ENCODE data around the gene IAPP. TPM values are rescaled to one million over a fixed set of nuclear protein-coding genes. Genes with fewer than 3 reads are reported as not detected.
"Not testable (repeated sequence)": the region's sequence is repeated elsewhere in the genome, so short reads cannot be mapped to it uniquely, and the experiment has no call there.

Gene IAPP
- total RNA-seq, 2 experiments from 2014 or later, result not detected

DNA sequence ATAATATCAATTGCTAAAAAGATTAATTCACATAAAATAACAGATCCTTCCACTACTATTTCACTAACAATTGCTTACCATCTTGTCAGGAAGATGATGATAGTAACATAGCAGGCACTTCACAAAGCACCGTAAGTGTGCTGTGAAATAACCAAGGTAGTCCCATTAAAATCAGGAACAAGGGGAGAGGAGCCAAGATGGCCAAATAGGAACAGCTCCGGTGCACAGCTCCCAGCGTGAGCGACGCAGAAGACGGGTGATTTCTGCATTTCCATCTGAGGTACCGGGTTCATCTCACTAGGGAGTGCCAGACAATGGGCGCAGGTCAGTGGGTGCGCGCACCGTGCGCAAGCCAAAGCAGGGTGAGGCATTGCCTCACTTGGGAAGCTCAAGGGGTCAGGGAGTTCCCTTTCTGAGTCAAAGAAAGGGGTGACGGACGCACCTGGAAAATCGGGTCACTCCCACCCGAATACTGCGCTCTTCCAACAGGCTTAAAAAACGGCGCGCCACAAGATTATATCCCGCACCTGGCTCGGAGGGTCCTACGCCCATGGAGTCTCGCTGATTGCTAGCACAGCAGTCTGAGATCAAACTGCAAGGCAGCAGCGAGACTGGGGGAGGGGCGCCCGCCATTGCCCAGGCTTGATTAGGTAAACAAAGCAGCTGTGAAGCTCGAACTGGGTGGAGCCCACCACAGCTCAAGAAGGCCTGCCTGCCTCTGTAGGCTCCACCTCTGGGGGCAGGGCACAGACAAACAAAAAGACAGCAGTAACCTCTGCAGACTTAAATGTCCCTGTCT lies 22.3 kb downstream of the IAPP start:
- H3K4me1 Mint-ChIP-seq (ENCODE audit: low read depth), result peaks cover 12% of the 10 kb centered on the region
- DNase-seq; H3K4me3 Mint-ChIP-seq; H3K36me3 Mint-ChIP-seq (ENCODE audit: low read depth); intact Hi-C loops (cut with micrococcal nuclease); H3K27ac Mint-ChIP-seq; H3K9me3 Mint-ChIP-seq; H3K27me3 Mint-ChIP-seq (ENCODE audit: low read depth): not testable (repeated sequence)
- CTCF ChIA-PET, result interaction anchor here (0.6 kb wide), 1 partner anchor 632 kb away, joined by 3 read pairs; no protein-coding TSS in a partner anchor

DNA sequence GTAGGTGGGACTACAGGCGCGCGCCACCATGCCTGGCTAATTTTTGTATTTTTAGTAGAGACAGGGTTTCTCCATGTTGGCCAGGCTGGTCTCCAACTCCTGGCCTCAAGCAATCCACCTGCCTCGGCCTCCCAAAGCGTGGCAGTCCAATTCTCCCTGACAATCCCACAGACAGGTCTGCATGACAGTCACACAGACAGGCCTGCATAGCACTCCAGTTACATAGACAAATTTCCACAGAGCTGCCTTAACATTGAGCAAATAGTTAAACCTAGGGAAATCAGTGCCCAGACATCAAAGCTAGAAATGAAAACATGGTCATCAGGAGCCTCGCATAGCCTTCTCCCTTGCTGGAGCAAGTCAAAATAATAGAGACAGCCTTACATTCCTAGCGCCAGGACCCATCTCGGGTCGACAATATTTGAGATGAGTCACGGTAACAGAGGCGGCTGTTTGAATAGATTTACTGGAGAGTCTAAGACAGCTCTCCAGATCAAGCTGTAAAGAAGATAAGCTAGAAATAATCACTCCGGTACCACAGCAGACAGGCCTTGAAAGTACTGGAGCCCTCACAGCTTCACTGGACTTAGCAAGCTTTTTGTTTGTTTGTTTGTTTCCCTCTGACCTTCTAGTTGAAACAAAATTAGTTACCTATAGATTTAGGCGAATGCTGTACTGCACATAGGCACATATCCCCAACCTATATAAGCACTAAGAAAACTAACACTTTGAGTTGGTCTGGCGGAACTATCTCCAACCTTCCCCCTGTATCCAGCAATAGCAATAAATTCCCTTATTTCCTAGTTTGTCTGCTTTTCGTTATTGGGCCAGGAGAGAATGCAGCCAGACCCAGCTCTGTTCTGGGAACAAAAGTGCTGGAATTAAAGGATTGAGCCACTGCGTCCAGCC lies 40.9 kb downstream of the IAPP start:
- peaks cover 18% of the 10 kb centered on the region for H3K27me3 Mint-ChIP-seq (ENCODE audit: low read depth)
- no peaks in the 10 kb centered on the region for H3K4me1 Mint-ChIP-seq (ENCODE audit: low read depth)
- intact Hi-C loops (cut with micrococcal nuclease), result loop anchor here (10.0 kb wide), 1 partner anchor 361 kb away; the partner anchor contains the start of gene KCNJ8
- no peak overlapping the region for H3K27ac Mint-ChIP-seq
- no peak overlapping the region for H3K4me3 Mint-ChIP-seq
- no peak for DNase-seq
- H3K36me3 Mint-ChIP-seq (ENCODE audit: low read depth), result no peaks in the 10 kb centered on the region
- no peaks in the 10 kb centered on the region for H3K9me3 Mint-ChIP-seq
- CTCF ChIA-PET, result no interaction called here

DNA sequence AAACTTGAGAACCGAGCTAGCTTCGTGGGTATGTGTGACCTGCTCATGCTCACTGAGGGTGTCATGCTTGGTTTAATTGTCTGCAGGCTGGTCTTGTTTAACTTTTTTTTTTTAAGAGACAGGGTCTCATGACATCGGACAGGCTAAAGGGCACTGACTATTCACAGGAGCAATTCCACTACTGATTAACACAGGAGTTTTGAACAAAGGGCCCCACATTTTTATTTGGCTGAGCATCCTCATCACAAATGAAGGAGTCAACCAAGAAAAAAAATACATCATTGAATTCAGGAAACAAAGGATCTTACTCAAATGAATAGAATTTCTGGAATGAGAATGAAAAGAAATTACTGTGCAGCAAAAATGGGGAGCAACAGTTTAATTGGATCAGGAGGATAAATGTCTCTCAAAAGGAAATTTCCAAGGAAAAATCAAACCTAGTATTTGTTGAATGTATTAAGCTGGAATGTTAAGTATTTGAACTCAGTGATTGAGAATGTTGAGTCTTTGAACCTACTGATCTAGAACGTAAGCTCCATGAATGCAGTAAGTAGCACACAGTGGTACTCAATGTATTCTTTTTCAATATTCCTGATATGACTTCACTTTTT lies 43.9 kb downstream of the IAPP start:
- no peak for DNase-seq
- Mint-ChIP-seq H3K36me3 (ENCODE audit: low read depth) (no peaks in the 10 kb centered on the region), H3K27ac (no peak overlapping the region), H3K4me1 (ENCODE audit: low read depth) (no peaks in the 10 kb centered on the region), H3K27me3 (ENCODE audit: low read depth) (peaks cover 18% of the 10 kb centered on the region), H3K4me3 (no peak overlapping the region), H3K9me3 (no peaks in the 10 kb centered on the region)
- CTCF ChIA-PET, result no interaction called here
- intact Hi-C loops (cut with micrococcal nuclease), result loop anchor here (10.0 kb wide), 1 partner anchor 358 kb away; the partner anchor contains the start of gene KCNJ8

DNA sequence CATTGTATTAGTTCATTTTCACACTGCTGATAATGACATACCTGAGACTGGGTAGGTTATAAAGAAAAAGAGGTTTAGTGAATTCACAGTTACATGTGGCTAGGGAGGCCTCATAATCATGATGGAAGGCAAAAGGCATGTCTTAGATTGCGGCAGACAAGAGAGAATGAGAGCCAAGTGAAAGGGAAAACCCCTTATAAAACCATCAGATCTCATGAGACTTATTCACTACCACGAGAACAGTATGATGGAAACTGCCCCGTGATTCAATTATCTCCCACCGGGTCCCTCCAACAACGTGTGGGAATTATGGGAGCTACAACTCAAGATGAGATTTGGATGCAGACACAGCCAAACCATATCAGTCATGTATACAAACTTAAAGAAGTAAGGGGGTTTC lies 45.7 kb downstream of the IAPP start:
- H3K4me1 Mint-ChIP-seq (ENCODE audit: low read depth); H3K9me3 Mint-ChIP-seq; H3K4me3 Mint-ChIP-seq; DNase-seq; H3K27ac Mint-ChIP-seq; H3K36me3 Mint-ChIP-seq (ENCODE audit: low read depth): not testable (repeated sequence)
- intact Hi-C loops (cut with micrococcal nuclease), result loop anchor here (10.0 kb wide), 1 partner anchor 356 kb away; the partner anchor contains the start of gene KCNJ8
- H3K27me3 Mint-ChIP-seq (ENCODE audit: low read depth), result peaks cover 18% of the 10 kb centered on the region
- CTCF ChIA-PET, result interaction anchor here (1.1 kb wide), 1 partner anchor 11 kb away, joined by 3 read pairs; no protein-coding TSS in a partner anchor

DNA sequence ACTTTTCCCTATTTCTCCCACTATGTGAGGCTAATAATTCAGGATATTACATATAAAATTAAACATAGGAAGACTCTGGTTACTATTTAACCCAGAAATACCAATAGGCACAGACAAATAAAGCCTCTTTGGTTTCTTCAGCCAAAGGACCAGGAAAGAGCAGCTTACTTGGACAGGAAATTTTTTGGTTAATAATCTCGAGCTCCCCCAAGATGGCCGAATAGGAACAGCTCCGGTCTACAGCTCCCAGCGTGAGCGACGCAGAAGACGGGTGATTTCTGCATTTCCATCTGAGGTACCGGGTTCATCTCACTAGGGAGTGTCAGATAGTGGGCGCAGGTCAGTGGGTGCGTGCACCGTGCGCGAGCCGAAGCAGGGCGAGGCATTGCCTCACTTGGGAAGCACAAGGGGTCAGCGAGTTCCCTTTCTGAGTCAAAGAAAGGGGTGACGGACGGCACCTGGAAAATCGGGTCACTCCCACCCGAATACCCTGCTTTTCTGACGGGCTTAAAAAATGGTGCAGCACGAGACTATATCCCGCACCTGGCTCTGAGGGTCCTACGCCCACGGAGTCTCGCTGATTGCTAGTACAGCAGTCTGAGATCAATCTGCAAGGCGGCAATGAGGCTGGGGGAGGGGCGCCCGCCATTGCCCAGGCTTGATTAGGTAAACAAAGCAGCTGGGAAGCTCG lies 46.5 kb downstream of the IAPP start:
- H3K27me3 Mint-ChIP-seq (ENCODE audit: low read depth), result peaks cover 16% of the 10 kb centered on the region
- H3K27ac Mint-ChIP-seq; H3K36me3 Mint-ChIP-seq (ENCODE audit: low read depth); DNase-seq; H3K4me1 Mint-ChIP-seq (ENCODE audit: low read depth); H3K9me3 Mint-ChIP-seq; H3K4me3 Mint-ChIP-seq; CTCF ChIA-PET: not testable (repeated sequence)
- intact Hi-C loops (cut with micrococcal nuclease), result loop anchor here (10.0 kb wide), 1 partner anchor 356 kb away; the partner anchor contains the start of gene KCNJ8

DNA sequence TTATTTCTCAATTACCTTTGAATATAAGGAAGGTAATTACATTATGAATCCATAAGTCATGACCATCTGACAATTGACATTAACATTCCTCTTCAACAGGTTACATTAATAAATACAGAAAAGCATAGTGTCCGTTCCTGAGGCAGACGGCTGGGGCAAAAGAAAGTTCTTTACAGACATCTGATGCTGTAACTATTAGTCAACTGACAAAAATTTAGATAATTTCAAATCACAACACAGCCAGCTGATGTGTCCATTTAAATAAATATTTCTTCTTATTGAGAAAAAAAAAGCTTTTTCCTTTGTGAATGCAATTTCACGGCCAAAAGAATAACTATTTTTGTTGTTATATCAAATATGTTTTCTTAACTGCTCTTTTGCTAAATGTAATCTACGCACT lies 55.5 kb downstream of the IAPP start:
- H3K27ac Mint-ChIP-seq, result no peak overlapping the region
- H3K4me3 Mint-ChIP-seq, result no peak overlapping the region
- no peaks in the 10 kb centered on the region for H3K9me3 Mint-ChIP-seq
- CTCF ChIA-PET, result no interaction called here
- intact Hi-C loops (cut with micrococcal nuclease), result no loop called here
- no peaks in the 10 kb centered on the region for H3K27me3 Mint-ChIP-seq (ENCODE audit: low read depth)
- H3K4me1 Mint-ChIP-seq (ENCODE audit: low read depth), result no peaks in the 10 kb centered on the region
- no peaks in the 10 kb centered on the region for H3K36me3 Mint-ChIP-seq (ENCODE audit: low read depth)
- DNase-seq, result no peak

Other genes with a start within 250 kb of the IAPP start
- not detected for gene SLCO1B1, start 241.7 kb upstream of the IAPP start, total RNA-seq
- not detected for gene SLCO1A2, start 38.0 kb upstream of the IAPP start, total RNA-seq
- gene PYROXD1, start 64.8 kb downstream of the IAPP start, total RNA-seq, result 10 to 100 TPM; 21.0 to 21.6 TPM
- gene RECQL, start 128.7 kb downstream of the IAPP start, total RNA-seq, result 10 to 100 TPM; 89.8 to 93.7 TPM
- 10 to 100 TPM; 36.2 to 36.8 TPM for gene GOLT1B, start 128.9 kb downstream of the IAPP start, total RNA-seq
- under 1 TPM; 0.50 to 0.57 TPM for gene SPX, start 153.4 kb downstream of the IAPP start, total RNA-seq
- gene GYS2, start 231.9 kb downstream of the IAPP start, total RNA-seq, result not detected